ENCODE measurements around the gene NUAK2.

Gene NUAK2

DNA sequence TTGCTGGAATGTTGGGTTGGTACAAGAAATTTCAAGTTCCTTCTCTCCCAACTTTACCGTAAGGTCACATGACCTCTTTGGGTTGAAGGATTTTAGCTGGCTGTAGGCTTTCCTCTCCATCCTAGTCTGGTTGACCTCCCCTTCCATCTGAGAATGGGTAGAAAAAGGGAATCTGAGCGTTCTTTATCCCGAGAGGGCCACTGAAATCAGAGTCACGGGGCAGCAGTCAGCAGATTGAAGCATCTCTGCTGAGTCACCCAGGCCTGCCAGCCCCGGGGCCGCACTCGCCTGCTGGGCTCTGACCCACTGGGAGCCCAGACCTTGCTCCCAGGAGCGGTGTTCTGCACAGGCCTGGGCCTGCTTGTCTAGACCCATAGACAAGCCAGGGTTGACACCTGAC is 62.8 kb downstream of the NUAK2 start:
- peak in 38 of 51 donors; percentile 14 to 83 (median 64) for DNase-seq

DNA sequence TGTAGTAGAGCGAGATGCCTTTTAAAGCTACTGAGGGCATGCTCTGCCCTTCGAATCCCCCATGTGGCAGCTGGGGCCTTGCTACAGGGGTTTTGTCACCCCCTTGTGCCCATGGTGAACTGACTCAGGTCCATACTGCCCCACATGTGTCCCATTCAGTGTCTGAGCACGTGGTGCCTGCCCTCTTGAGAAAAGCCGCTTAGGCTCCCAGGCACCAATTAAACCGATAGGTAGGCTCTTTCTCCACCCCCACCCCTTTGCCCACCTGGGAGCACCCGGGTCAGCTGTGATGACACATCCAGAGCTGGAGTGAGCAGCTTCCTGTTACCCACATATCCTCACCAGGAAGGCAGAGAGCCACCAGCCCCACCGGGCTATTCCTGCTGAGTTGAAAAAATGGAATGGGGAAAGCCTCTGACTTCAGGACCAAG is 63.3 kb downstream of the NUAK2 start:
- DNase-seq = peak in 1 of 51 donors; percentile 44

DNA sequence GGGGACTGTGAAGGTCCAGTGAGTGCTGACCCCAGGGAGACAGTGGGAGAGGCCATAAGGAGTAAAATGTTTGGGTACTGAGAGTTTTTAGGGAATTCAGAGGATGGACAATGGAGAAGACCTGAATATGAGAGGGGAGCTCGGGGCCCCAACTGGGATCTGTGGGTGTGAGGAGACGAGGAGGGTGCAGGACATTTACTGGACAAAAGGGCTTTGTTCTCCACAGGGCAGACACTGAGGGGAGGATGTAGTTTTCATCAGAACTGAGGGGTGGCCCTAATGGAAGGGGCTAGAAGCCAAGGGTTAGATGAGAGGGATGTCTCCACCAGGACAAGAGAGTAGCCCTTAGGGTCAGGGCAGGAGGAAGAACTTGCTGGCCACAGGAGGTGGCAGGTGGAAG is 63.8 kb downstream of the NUAK2 start:
- DNase-seq = peak in 10 of 51 donors; percentile 18 to 42 (median 30)

DNA sequence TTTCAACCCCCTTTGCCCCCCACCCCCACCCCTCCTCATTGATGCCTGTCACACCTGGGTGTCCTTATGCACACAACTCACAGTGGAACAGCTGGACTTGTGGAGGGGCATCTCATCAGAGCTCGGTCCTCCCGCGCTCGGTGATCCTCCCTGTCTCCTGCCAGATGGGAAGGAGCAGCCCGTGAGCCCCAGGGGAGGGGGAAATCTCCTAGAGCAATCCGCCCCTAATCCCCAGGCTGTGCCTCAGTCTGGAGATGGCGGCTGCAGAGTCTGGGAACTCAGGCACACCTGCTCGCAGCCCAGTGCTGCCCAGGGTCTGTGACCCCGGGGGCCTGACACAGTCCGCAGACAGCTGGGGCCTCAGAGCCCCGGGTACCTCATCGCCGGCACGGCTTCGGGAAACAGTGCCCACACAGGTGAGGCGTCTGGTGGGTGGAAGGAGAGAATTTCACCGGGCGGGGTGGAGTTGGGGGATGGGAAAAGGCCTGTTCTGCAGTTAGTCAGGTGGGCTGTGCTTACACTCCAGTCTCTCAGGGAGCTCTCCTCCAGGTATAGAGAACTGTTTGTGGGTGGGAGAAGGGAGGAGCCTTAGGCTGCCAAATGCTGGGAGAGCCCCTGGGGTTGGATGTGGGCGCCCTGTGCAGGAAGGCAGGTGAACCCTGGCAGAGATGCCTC is 64.5 kb downstream of the NUAK2 start:
- peak in 1 of 51 donors; percentile 29 for DNase-seq

DNA sequence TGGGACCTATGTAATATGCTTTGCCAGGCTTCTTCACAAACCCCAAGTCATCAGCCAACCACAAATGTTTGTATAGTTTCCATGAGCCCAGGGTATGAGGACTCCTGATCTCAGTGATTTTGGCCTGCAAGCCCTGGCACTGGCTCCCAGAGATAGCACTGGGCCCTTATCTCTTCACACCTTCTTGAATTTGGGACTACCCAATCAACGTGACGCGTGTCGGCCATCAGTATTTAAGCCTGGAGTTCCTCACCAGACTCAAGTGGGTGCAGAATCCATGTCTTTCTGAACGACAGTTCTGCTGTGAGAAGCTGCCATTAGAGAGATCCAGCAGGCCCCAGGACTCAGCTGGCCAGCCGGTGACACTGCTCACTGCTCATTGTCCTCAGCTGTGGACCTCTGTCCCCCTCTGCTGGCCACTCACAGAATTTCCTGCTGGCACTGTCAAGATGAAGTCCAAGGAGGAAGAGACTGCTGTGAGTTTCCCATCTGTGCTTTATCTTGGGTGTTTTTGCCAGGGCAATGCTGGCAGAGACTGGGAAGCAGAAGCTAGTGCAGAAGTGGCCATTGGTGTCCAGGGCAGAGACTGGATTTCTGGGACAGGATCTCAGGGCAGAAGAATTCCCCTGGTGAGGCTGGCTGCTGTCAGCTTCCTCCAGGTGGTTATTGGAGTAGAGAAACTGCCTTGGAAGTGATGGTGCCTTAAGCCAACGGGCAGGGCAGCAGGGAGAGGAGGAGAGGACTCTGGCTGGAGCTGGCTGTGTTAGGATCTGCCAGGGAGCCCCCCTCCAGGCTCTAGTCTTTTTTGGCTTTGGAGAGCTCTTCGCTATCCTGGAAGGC is 65.4 kb downstream of the NUAK2 start:
- peak; percentile 38 to 97 (median 85) for DNase-seq

All from hypothalamus (tissue), 51 donors.